HepG2 (cell line): Measurements from ENCODE around the gene ST3GAL2. TPM values are rescaled to one million over a fixed set of nuclear protein-coding genes. Genes with fewer than 3 reads are reported as not detected.
A peak's percentile ranks its signal among the peaks of the same experiment; 100 is the strongest.

Experiments used
- ATAC-seq: fragments of 200-7000 bp; cut with Tn5 transposase; 3 replicates; pipeline ENCODE4 v1.9.1; 2020; ENCODE audit warnings: mild to moderate bottlenecking, moderate library complexity
- BruUV-seq: library from RNA; stranded (reverse); fragments of 400-500 nt; replicated peaks from 2 replicates; lab custom pipeline; 2021; lab: Mats Ljungman, UMichigan
- CTCF ChIA-PET: fragments of 300-600 bp; formaldehyde crosslinking; extraction: SDS; loops from one replicate; lab custom pipeline; 2021; ENCODE audit warnings: low total read pairs, inconsistent platforms, low intra/inter-chr PET ratio; lab: Yijun Ruan, JAX
- POLR2A ChIA-PET: fragments of 350-600 bp; sonication (Branson Sonifier 250); formaldehyde crosslinking; loops from one replicate; lab custom pipeline; 2020; ENCODE audit warnings: antibody characterized with exemption, inconsistent platforms; lab: Yijun Ruan, JAX
- DNase-seq: peaks from one replicate; pipeline ENCODE4 v3.0.0-alpha.2; 2015; ENCODE audit warnings: low spot score
- FAIRE-seq: peaks from 3 replicates; lab custom pipeline; 2011; peaks lifted over from hg19 to GRCh38; lab: Jason Lieb, UNC
- H2AFZ ChIP-seq: one replicate; pipeline ENCODE4 v1.6.1; 2011; ENCODE audit warnings: low read length, inconsistent platforms
- H3K27ac ChIP-seq: fragments of 300-600 bp; 3 replicates; pipeline ENCODE4 v1.8.0; 2011; ENCODE audit warnings: mixed run types, mild to moderate bottlenecking, mixed read lengths, low read length, inconsistent platforms; ENCODE audit not compliant: insufficient read depth; ENCODE audit errors: extremely low read length
- H3K27me3 ChIP-seq, 2 experiments: fragments of 200-600 bp in 1 of 2; 2 replicates in 1 of 2; 3 replicates in 1 of 2; pipeline versions ENCODE4 v1.6.0 to v1.8.0; 2011; ENCODE audit warnings: low read length in 2 of 2, mild to moderate bottlenecking in 2 of 2, moderate library complexity in 2 of 2, inconsistent platforms in 1 of 2; ENCODE audit not compliant: insufficient read depth in 2 of 2, control insufficient read depth in 1 of 2
- H3K36me3 ChIP-seq, 2 experiments: fragments of 200-600 bp in 1 of 2; replicated peaks in 1 of 2; 2 replicates in 1 of 2; 3 replicates in 1 of 2; pipeline versions ENCODE4 v1.5.1 to v1.8.0; 2011; ENCODE audit warnings: low read length in 2 of 2, inconsistent platforms in 1 of 2; ENCODE audit not compliant: insufficient read depth in 2 of 2, control insufficient read depth in 1 of 2
- H3K4me1 ChIP-seq: 2 replicates; pipeline ENCODE4 v1.5.1; 2012; ENCODE audit warnings: low read length, inconsistent platforms; ENCODE audit not compliant: insufficient read depth
- H3K4me2 ChIP-seq: 2 replicates; pipeline ENCODE4 v1.6.0; 2011; ENCODE audit warnings: low read depth, low read length, inconsistent platforms
- H3K4me3 ChIP-seq, 3 experiments: fragments of 200-600 bp in 1 of 3; sonication (generic), shearing (Covaris generic) in 1 of 3; replicated peaks in 1 of 3; 2 replicates each; pipeline ENCODE4 v1.5.1; 2011 to 2016; ENCODE audit warnings: low read length in 3 of 3, inconsistent platforms in 2 of 3, low read depth in 2 of 3, mild to moderate bottlenecking in 2 of 3, control low read depth in 1 of 3, mixed read lengths in 1 of 3; ENCODE audit not compliant: insufficient read depth in 1 of 3
- H3K79me2 ChIP-seq: one replicate; pipeline ENCODE4 v1.6.1; 2011; ENCODE audit warnings: low read length, inconsistent platforms; ENCODE audit not compliant: insufficient read depth
- H3K9ac ChIP-seq: 2 replicates; pipeline ENCODE4 v1.6.0; 2011; ENCODE audit warnings: mild to moderate bottlenecking, low read depth, low read length, inconsistent platforms; ENCODE audit not compliant: insufficient read depth
- H3K9me3 ChIP-seq: 2 replicates; pipeline ENCODE4 v1.5.1; 2012; ENCODE audit warnings: mild to moderate bottlenecking, low read length
- H4K20me1 ChIP-seq: 2 replicates; pipeline ENCODE4 v1.6.0; 2011; ENCODE audit warnings: inconsistent platforms, mild to moderate bottlenecking, low read length, moderate library complexity; ENCODE audit not compliant: insufficient read depth
- AGO1 ChIP-seq: fragments of 200-400 bp; formaldehyde crosslinking; IDR thresholded peaks from 2 replicates; pipeline ENCODE4 v1.6.1; 2017; ENCODE audit warnings: mild to moderate bottlenecking, low read depth, low read length, moderate library complexity; ENCODE audit not compliant: poor library complexity, severe bottlenecking
- GABPB1 ChIP-seq: IDR thresholded peaks from 2 replicates; pipeline ENCODE4 v1.6.1; 2016; ENCODE audit warnings: mild to moderate bottlenecking, missing genetic modification reagents, moderate library complexity, missing compliant biosample characterization
- KDM6A ChIP-seq: IDR thresholded peaks from 2 replicates; pipeline ENCODE4 v1.6.1; 2016; ENCODE audit warnings: low read depth
- LBX2 ChIP-seq: sonication (generic); formaldehyde crosslinking; IDR thresholded peaks from 2 replicates; pipeline ENCODE4 v1.5.0; 2020; ENCODE audit warnings: missing genetic modification reagents, mild to moderate bottlenecking, borderline replicate concordance
- NRL ChIP-seq: sonication (generic); formaldehyde crosslinking; IDR thresholded peaks from 2 replicates; pipeline ENCODE4 v1.5.0; 2020; ENCODE audit warnings: missing genetic modification reagents, mild to moderate bottlenecking, moderate library complexity, borderline replicate concordance
- PHF8 ChIP-seq: sonication (generic); formaldehyde crosslinking; IDR thresholded peaks from 2 replicates; pipeline ENCODE4 v1.5.0; 2020; ENCODE audit warnings: missing genetic modification reagents
- SKIL ChIP-seq: sonication (generic); formaldehyde crosslinking; IDR thresholded peaks from 2 replicates; pipeline ENCODE4 v1.8.0; 2022; ENCODE audit warnings: missing genetic modification reagents, mild to moderate bottlenecking, moderate library complexity, borderline replicate concordance
- SP1 ChIP-seq, 2 experiments: fragments of 450-650 bp in 1 of 2; sonication (generic) in 1 of 2; formaldehyde crosslinking in 1 of 2; IDR thresholded peaks; 2 replicates each; pipeline versions ENCODE4 v1.4.0 to v1.6.1; 2016 to 2020; ENCODE audit warnings: missing genetic modification reagents in 1 of 2
- ZBTB14 ChIP-seq: sonication (generic); formaldehyde crosslinking; IDR thresholded peaks from 2 replicates; pipeline ENCODE4 v1.4.0; 2020; ENCODE audit warnings: missing genetic modification reagents
- ZBTB38 ChIP-seq: sonication (generic); formaldehyde crosslinking; IDR thresholded peaks from 2 replicates; pipeline ENCODE4 v1.5.1; 2020; ENCODE audit warnings: mild to moderate bottlenecking, missing genetic modification reagents
- ZNF264 ChIP-seq: sonication (generic); formaldehyde crosslinking; IDR thresholded peaks from 2 replicates; pipeline ENCODE4 v1.4.0; 2020; ENCODE audit warnings: missing genetic modification reagents
- ZNF547 ChIP-seq: sonication (generic); formaldehyde crosslinking; IDR thresholded peaks from 2 replicates; pipeline ENCODE4 v1.5.1; 2020; ENCODE audit warnings: mild to moderate bottlenecking, missing genetic modification reagents
- ZNF83 ChIP-seq: sonication (generic); formaldehyde crosslinking; IDR thresholded peaks from 2 replicates; pipeline ENCODE4 v1.4.0; 2020; ENCODE audit warnings: missing genetic modification reagents, mild to moderate bottlenecking, borderline replicate concordance
- WGBS: methylation state at CpG from one replicate; pipeline ENCODE4 v1.1.6; 2017; ENCODE audit warnings: low lambda C conversion rate; 5-methylcytosine and 5-hydroxymethylcytosine counted together
- in situ Hi-C: cut with HindIII; loops from 2 replicates; pipeline ENCODE4 v1.10.0; 2017; ENCODE audit warnings: low pct_unique_long_range_greater_than_20kb; ENCODE audit not compliant: extremely low pct_ligation_motif_present
- intact Hi-C: fragments of 100-400 bp; cut with micrococcal nuclease; formaldehyde crosslinking; loops from one replicate; pipeline ENCODE4 v1.10.0; 2022; ENCODE audit not compliant: unreplicated experiment
- polyA plus RNA-seq, 8 experiments: library from polyadenylated mRNA; depleted of rRNA in 3 of 8; stranded (reverse) in 7 of 8; unstranded in 1 of 8; fragments of >200 nt; fragmentation: Illumina TruSeq in 4 of 8; extraction: Trizol in 4 of 8; gene quantifications; 2 replicates each; pipeline versions ENCODE4 v1.2.1 to v1.2.3, GENCODE V29; 2011 to 2016; ENCODE audit warnings: low read depth in 4 of 8, missing spikeins in 1 of 8, mixed read lengths in 1 of 8; ENCODE audit not compliant: insufficient read depth in 1 of 8
- total RNA-seq, 5 experiments: library from RNA; depleted of rRNA; stranded (reverse); fragments of >200 nt; fragmentation: Illumina TruSeq; extraction: Trizol; gene quantifications; 2 replicates each; pipeline ENCODE4 v1.2.3, GENCODE V29; 2016; ENCODE audit warnings: low read depth in 1 of 5
- TF ChIP-seq, protein P1 (sequence below): fragments of 450-650 bp; IDR thresholded peaks from 2 replicates; pipeline ENCODE4 v1.6.1; 2016
- TF ChIP-seq, protein P2 (sequence below): sonication (generic); formaldehyde crosslinking; IDR thresholded peaks from 2 replicates; pipeline ENCODE4 v1.4.0; 2020; ENCODE audit warnings: missing genetic modification reagents, mild to moderate bottlenecking, borderline replicate concordance

ST3GAL2 gene
- total and polyA plus RNA-seq, 2 of the 13 experiments (the other 11 are each of a cell fraction or from before 2014, with no cell fraction given): 16.3 to 24.9 TPM

- in situ Hi-C loops: no loop called here
- peaks cover 67% of the 10 kb centered on the region for H3K4me1 ChIP-seq
- no peak for TF ChIP-seq AGO1
- no peak for TF ChIP-seq ZBTB14 (CRISPR knock-in tag)
- no peak for TF ChIP-seq PHF8 (CRISPR knock-in tag)
- TF ChIP-seq KDM6A: peak; percentile 40; the same call in 1 of the 2 replicates
- TF ChIP-seq, protein P1, sequence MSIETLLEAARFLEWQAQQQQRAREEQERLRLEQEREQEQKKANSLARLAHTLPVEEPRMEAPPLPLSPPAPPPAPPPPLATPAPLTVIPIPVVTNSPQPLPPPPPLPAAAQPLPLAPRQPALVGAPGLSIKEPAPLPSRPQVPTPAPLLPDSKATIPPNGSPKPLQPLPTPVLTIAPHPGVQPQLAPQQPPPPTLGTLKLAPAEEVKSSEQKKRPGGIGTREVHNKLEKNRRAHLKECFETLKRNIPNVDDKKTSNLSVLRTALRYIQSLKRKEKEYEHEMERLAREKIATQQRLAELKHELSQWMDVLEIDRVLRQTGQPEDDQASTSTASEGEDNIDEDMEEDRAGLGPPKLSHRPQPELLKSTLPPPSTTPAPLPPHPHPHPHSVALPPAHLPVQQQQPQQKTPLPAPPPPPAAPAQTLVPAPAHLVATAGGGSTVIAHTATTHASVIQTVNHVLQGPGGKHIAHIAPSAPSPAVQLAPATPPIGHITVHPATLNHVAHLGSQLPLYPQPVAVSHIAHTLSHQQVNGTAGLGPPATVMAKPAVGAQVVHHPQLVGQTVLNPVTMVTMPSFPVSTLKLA: no peak
- 0 out of 2 replicates have a peak, but pooled peaks have one; percentile 58 for TF ChIP-seq NRL
- peak; percentile 20; the same call in 1 of the 2 replicates for TF ChIP-seq GABPB1 (CRISPR knock-in tag)
- TF ChIP-seq SP1 (IDR thresholded peaks at IDR 0.05): no peak
- TF ChIP-seq SP1 (CRISPR knock-in tag; IDR thresholded peaks at IDR 0.05): no peak
- TF ChIP-seq, protein P2, sequence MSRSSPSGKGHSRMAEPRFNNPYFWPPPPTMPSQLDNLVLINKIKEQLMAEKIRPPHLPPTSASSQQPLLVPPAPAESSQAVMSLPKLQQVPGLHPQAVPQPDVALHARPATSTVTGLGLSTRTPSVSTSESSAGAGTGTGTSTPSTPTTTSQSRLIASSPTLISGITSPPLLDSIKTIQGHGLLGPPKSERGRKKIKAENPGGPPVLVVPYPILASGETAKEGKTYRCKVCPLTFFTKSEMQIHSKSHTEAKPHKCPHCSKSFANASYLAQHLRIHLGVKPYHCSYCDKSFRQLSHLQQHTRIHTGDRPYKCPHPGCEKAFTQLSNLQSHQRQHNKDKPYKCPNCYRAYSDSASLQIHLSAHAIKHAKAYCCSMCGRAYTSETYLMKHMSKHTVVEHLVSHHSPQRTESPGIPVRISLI (CRISPR knock-in tag): peak; percentile 21; the same call in 1 of the 2 replicates
- TF ChIP-seq ZNF547 (CRISPR knock-in tag): no peak
- no peak for TF ChIP-seq ZNF264 (CRISPR knock-in tag)
- TF ChIP-seq ZNF83 (CRISPR knock-in tag): no peak
- no peak for TF ChIP-seq LBX2
- TF ChIP-seq ZBTB38: peak; percentile 91
- peak; percentile 61 for TF ChIP-seq SKIL
Observed at GRCh38 chr16:70416748-70417616, 21.9 kb downstream of the ST3GAL2 start.

More at GRCh38 chr16:70416748-70417616, 21.9 kb downstream of the ST3GAL2 start:
- Histone ChIP-seq H3K9ac (0 out of 2 replicates have a peak overlapping the region, but pooled peaks have one; percentile 9), H4K20me1 (no peaks in the 10 kb centered on the region; the same call in 1 of the 2 replicates), H3K27ac (peak overlapping the region; percentile 50), H3K4me3 (no peak overlapping the region), H3K9me3 (no peaks in the 10 kb centered on the region), H3K27me3 (no peaks in the 10 kb centered on the region), H2AFZ (no peak overlapping the region), H3K79me2 (peaks cover 68% of the 10 kb centered on the region), H3K36me3 (peaks cover under 1 to 27% of the 10 kb centered on the region in 2 experiments; a peak in 4 of 5 replicates), H3K4me2 (peak overlapping the region; percentile 45)
- WGBS: 60% methylated on average over 17 of the region's 17 CpGs
- peak; percentile 81 for ATAC-seq
- intact Hi-C loops: loop anchor here (5.0 kb wide), 1 partner anchor 35 kb away; the partner anchor contains the start of gene FCSK
- CTCF ChIA-PET: interaction anchor here (1.5 kb wide), 1 partner anchor 54 kb away, joined by 3 read pairs; no protein-coding TSS in a partner anchor
- peak; percentile 58 for DNase-seq
- peak; percentile 15 for FAIRE-seq
- POLR2A ChIA-PET: interaction anchor here (0.7 to 4.2 kb wide), 7 partner anchors 11 to 344 kb away, joined by 3 to 38 read pairs (median 4); no protein-coding TSS in a partner anchor
- BruUV-seq: no TSS peak
